ENCODE measurements around the gene MAS1. TPM values are rescaled to one million over a fixed set of nuclear protein-coding genes. Genes with fewer than 3 reads are reported as not detected.
A peak's percentile ranks its signal among the peaks of the same experiment; 100 is the strongest.

Gene MAS1
- total and polyA plus RNA-seq, 10 of the 15 experiments (the other 5 are each of a cell fraction or from before 2014, with no cell fraction given) = under 0.01 to 0.08 TPM; not detected in 8

DNA sequence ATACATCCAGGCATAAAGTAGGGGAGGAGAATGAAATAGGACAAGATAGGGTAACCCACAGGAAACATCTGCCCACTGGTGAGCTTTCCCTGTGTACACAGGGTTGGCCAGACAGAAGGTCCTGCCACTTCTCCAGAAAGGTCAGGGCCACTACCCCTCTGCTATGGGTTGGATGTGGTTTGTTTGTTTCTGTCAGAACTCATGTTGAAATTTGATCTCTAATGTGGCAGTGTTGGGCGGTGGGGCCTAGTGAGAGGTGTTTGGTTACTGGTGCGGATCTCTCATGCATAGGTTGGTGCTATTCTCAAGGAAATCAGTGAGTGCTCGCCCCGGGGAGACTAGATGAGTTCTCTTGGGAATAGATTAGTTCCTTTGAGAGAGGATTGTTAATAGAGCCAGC lies 15.6 kb upstream of the MAS1 start (continued):
- TF ChIP-seq, protein P1, sequence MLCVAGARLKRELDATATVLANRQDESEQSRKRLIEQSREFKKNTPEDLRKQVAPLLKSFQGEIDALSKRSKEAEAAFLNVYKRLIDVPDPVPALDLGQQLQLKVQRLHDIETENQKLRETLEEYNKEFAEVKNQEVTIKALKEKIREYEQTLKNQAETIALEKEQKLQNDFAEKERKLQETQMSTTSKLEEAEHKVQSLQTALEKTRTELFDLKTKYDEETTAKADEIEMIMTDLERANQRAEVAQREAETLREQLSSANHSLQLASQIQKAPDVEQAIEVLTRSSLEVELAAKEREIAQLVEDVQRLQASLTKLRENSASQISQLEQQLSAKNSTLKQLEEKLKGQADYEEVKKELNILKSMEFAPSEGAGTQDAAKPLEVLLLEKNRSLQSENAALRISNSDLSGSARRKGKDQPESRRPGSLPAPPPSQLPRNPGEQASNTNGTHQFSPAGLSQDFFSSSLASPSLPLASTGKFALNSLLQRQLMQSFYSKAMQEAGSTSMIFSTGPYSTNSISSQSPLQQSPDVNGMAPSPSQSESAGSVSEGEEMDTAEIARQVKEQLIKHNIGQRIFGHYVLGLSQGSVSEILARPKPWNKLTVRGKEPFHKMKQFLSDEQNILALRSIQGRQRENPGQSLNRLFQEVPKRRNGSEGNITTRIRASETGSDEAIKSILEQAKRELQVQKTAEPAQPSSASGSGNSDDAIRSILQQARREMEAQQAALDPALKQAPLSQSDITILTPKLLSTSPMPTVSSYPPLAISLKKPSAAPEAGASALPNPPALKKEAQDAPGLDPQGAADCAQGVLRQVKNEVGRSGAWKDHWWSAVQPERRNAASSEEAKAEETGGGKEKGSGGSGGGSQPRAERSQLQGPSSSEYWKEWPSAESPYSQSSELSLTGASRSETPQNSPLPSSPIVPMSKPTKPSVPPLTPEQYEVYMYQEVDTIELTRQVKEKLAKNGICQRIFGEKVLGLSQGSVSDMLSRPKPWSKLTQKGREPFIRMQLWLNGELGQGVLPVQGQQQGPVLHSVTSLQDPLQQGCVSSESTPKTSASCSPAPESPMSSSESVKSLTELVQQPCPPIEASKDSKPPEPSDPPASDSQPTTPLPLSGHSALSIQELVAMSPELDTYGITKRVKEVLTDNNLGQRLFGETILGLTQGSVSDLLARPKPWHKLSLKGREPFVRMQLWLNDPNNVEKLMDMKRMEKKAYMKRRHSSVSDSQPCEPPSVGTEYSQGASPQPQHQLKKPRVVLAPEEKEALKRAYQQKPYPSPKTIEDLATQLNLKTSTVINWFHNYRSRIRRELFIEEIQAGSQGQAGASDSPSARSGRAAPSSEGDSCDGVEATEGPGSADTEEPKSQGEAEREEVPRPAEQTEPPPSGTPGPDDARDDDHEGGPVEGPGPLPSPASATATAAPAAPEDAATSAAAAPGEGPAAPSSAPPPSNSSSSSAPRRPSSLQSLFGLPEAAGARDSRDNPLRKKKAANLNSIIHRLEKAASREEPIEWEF (IDR thresholded peaks at IDR 0.05; ENCODE audit: insufficient replicate concordance, low read depth, low read length) = peak; percentile 85
- TF ChIP-seq GATAD2B (conservative IDR thresholded peaks at IDR 0.05; ENCODE audit: low read depth) = peak; percentile 85
- TF ChIP-seq BHLHE40 (IDR thresholded peaks at IDR 0.05; ENCODE audit: borderline replicate concordance in 1 of 2, low read depth in 2 of 2, low read length in 1 of 2) = peak in 1 of 2 experiments; percentile 35; a peak in 2 of 4 replicates
- TF ChIP-seq NR2F1 (conservative IDR thresholded peaks at IDR 0.05) = peak; percentile 54; the same call in 1 of the 2 replicates
- no peak for TF ChIP-seq ZNF274 (IDR thresholded peaks at IDR 0.05; ENCODE audit: insufficient read depth, insufficient read length)

DNA sequence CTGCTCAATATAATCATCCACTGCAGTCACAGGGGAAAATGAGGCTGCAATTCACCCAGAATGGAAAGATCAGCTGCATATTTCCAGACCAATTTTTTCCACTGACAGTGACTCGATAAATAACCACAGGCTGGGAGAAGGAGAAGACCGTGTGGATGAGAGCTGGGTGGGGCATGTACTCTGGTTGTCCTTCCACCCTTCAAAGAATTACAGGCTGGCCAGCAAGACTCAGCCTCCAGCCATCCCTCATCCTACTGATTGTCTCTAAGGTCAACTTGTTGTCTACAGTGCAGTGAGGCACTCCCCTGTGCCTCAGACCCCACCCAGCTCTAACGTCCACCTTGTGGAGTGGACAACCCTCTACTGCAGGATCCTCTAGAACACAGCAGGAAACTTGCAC lies 14.5 kb upstream of the MAS1 start:
- in situ Hi-C loops (cut with MboI) (no loop called here), intact Hi-C loops (cut with micrococcal nuclease; ENCODE audit: unreplicated experiment) (no loop called here)
- BruUV-seq (replicated peaks) = no TSS peak
- CTCF ChIA-PET = interaction anchor here (1.0 to 1.8 kb wide), 3 partner anchors 10 to 13 kb away, joined by 3 to 4 read pairs (median 3); no protein-coding TSS in a partner anchor
- Histone ChIP-seq H3K9me3 (replicated peaks; ENCODE audit: control insufficient read depth, insufficient read depth, low read length) (no peaks in the 10 kb centered on the region), H3K79me2 (ENCODE audit: control insufficient read depth, insufficient read depth, low read length) (no peaks in the 10 kb centered on the region), H2AFZ (ENCODE audit: control insufficient read depth, low read depth, low read length) (no peak overlapping the region), H4K20me1 (ENCODE audit: control insufficient read depth, insufficient read depth) (no peaks in the 10 kb centered on the region; the same call in 1 of the 2 replicates), H3K4me2 (ENCODE audit: control insufficient read depth, insufficient read depth) (no peak overlapping the region), H3K4me1 (ENCODE audit: control insufficient read depth, insufficient read depth, low read length) (no peaks in the 10 kb centered on the region), H3K27me3 (replicated peaks in 1 of 2; ENCODE audit: control insufficient read depth in 2 of 2, insufficient read depth in 2 of 2, low read length in 1 of 2) (no peaks in the 10 kb centered on the region), H3K27ac (ENCODE audit: control insufficient read depth, insufficient read depth) (no peak overlapping the region), H3K9ac (ENCODE audit: control insufficient read depth, insufficient read depth, low read length) (no peak overlapping the region), H3K4me3 (no peak overlapping the region), H3K36me3 (ENCODE audit: control insufficient read depth in 2 of 2, insufficient read depth in 2 of 2, low read length in 1 of 2) (no peaks in the 10 kb centered on the region)
- WGBS (ENCODE audit: insufficient coverage, insufficient replicate concordance, low lambda C conversion rate, missing lambda C conversion rate) = 31% methylated on average over 3 of the region's 3 CpGs
- ATAC-seq (no peak), DNase-seq (ENCODE audit: low read depth, low spot score) (no peak), FAIRE-seq (no peak)
- POLR2A ChIA-PET = interaction anchor here (2.7 kb wide), 1 partner anchor 54 kb away, joined by 8 read pairs; no protein-coding TSS in a partner anchor
- RAD21 ChIA-PET (ENCODE audit: unreplicated experiment) = interaction anchor here (1.5 to 2.0 kb wide), 2 partner anchors 13 to 54 kb away, joined by 4 to 6 read pairs; no protein-coding TSS in a partner anchor
- SMC1A ChIA-PET (ENCODE audit: uncharacterized antibody, unreplicated experiment) = interaction anchor here (1.0 to 2.9 kb wide), 10 partner anchors 9 to 65 kb away, joined by 3 to 12 read pairs (median 6); no protein-coding TSS in a partner anchor
- TF ChIP-seq, protein P2, sequence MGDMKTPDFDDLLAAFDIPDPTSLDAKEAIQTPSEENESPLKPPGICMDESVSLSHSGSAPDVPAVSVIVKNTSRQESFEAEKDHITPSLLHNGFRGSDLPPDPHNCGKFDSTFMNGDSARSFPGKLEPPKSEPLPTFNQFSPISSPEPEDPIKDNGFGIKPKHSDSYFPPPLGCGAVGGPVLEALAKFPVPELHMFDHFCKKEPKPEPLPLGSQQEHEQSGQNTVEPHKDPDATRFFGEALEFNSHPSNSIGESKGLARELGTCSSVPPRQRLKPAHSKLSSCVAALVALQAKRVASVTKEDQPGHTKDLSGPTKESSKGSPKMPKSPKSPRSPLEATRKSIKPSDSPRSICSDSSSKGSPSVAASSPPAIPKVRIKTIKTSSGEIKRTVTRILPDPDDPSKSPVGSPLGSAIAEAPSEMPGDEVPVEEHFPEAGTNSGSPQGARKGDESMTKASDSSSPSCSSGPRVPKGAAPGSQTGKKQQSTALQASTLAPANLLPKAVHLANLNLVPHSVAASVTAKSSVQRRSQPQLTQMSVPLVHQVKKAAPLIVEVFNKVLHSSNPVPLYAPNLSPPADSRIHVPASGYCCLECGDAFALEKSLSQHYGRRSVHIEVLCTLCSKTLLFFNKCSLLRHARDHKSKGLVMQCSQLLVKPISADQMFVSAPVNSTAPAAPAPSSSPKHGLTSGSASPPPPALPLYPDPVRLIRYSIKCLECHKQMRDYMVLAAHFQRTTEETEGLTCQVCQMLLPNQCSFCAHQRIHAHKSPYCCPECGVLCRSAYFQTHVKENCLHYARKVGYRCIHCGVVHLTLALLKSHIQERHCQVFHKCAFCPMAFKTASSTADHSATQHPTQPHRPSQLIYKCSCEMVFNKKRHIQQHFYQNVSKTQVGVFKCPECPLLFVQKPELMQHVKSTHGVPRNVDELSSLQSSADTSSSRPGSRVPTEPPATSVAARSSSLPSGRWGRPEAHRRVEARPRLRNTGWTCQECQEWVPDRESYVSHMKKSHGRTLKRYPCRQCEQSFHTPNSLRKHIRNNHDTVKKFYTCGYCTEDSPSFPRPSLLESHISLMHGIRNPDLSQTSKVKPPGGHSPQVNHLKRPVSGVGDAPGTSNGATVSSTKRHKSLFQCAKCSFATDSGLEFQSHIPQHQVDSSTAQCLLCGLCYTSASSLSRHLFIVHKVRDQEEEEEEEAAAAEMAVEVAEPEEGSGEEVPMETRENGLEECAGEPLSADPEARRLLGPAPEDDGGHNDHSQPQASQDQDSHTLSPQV (IDR thresholded peaks at IDR 0.05) = no peak
- TF ChIP-seq NFYB (IDR thresholded peaks at IDR 0.05; ENCODE audit: insufficient read depth, low read depth, low read length) = no peak
- TF ChIP-seq TCF12 (IDR thresholded peaks at IDR 0.05; ENCODE audit: low read depth, low read length) = no peak
- no peak for TF ChIP-seq HDGF (IDR thresholded peaks at IDR 0.05)
- TF ChIP-seq, protein P3, sequence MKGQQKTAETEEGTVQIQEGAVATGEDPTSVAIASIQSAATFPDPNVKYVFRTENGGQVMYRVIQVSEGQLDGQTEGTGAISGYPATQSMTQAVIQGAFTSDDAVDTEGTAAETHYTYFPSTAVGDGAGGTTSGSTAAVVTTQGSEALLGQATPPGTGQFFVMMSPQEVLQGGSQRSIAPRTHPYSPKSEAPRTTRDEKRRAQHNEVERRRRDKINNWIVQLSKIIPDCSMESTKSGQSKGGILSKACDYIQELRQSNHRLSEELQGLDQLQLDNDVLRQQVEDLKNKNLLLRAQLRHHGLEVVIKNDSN (IDR thresholded peaks at IDR 0.05; ENCODE audit: borderline replicate concordance, extremely low read length, insufficient read depth, low read depth, low read length) = no peak
- TF ChIP-seq BACH1 (IDR thresholded peaks at IDR 0.05; ENCODE audit: borderline replicate concordance) = no peak

All from GM12878 (cell line).